ENCODE measurements around the gene CR1.
"Not testable (repeated sequence)": the region's sequence is repeated elsewhere in the genome, so short reads cannot be mapped to it uniquely, and the experiment has no call there.

Gene CR1

GRCh38 chr1:207594095-207594494 is 98.1 kb downstream of the CR1 start:
- DNase-seq: not testable (repeated sequence)

GRCh38 chr1:207603777-207604176 is 107.8 kb downstream of the CR1 start:
- no peak for DNase-seq

GRCh38 chr1:207605444-207606361 is 109.7 kb downstream of the CR1 start:
- DNase-seq: no peak

GRCh38 chr1:207606362-207606755 is 110.4 kb downstream of the CR1 start:
- no peak for DNase-seq

- DNase-seq: no peak
These were observed 116.8 kb downstream of the CR1 start for GRCh38 chr1:207612762-207613161.

GRCh38 chr1:207619871-207620542 is 124.0 kb downstream of the CR1 start:
- DNase-seq: no peak

- DNase-seq: no peak
These were observed 124.6 kb downstream of the CR1 start for GRCh38 chr1:207620543-207620893.

GRCh38 chr1:207625504-207626071 is 129.6 kb downstream of the CR1 start:
- not testable (repeated sequence) for DNase-seq

- DNase-seq: no peak
These were observed 131.0 kb downstream of the CR1 start for GRCh38 chr1:207626972-207627337.

- DNase-seq: no peak
These were observed 131.5 kb downstream of the CR1 start for GRCh38 chr1:207627496-207627895.

- no peak for DNase-seq
These were observed 132.8 kb downstream of the CR1 start for GRCh38 chr1:207628776-207629175.

GRCh38 chr1:207631137-207631536 is 135.2 kb downstream of the CR1 start:
- DNase-seq: no peak

- no peak for DNase-seq
These were observed 137.3 kb downstream of the CR1 start for GRCh38 chr1:207633226-207633625.

- not testable (repeated sequence) for DNase-seq
These were observed 137.8 kb downstream of the CR1 start for GRCh38 chr1:207633699-207634289.

- not testable (repeated sequence) for DNase-seq
These were observed 138.3 kb downstream of the CR1 start for GRCh38 chr1:207634293-207634692.

GRCh38 chr1:207635569-207636186 is 139.7 kb downstream of the CR1 start:
- DNase-seq: not testable (repeated sequence)

GRCh38 chr1:207638487-207639145 is 142.7 kb downstream of the CR1 start:
- DNase-seq: not testable (repeated sequence)

- DNase-seq: not testable (repeated sequence)
These were observed 143.4 kb downstream of the CR1 start for GRCh38 chr1:207639362-207639761.

GRCh38 chr1:207644166-207644851 is 148.4 kb downstream of the CR1 start:
- no peak for DNase-seq

- DNase-seq: peak; percentile 57
These were observed 149.1 kb downstream of the CR1 start, which contains the start of gene CR1L for GRCh38 chr1:207644852-207645634. Gene CR1L, plus strand, starts transcription at chr1:207645133. Its CDS starts 101 bp downstream, at chr1:207645234.

- DNase-seq: no peak
These were observed 149.7 kb downstream of the CR1 start for GRCh38 chr1:207645635-207646081.
